SK-N-SH (cell line): Measurements from ENCODE around the gene FPR1.

Experiments
- EP300 ChIP-seq, 2 experiments: IDR thresholded peaks; 2 replicates each; pipeline versions ENCODE4 v1.4.0 to v1.6.1; 2012; ENCODE audit warnings: borderline replicate concordance in 1 of 2, low read depth in 1 of 2, low read length in 1 of 2
- POLR2AphosphoS5 ChIP-seq: IDR thresholded peaks from 2 replicates; pipeline ENCODE4 v1.6.1; 2012; ENCODE audit warnings: low read depth, low read length
- RAD21 ChIP-seq: IDR thresholded peaks from 2 replicates; pipeline ENCODE4 v1.6.1; 2012; ENCODE audit warnings: mild to moderate bottlenecking, low read length
- RCOR1 ChIP-seq: fragments of 150-350 bp; IDR thresholded peaks from 2 replicates; pipeline ENCODE4 v1.6.1; 2017; ENCODE audit warnings: antibody characterized with exemption, low read length
- RFX5 ChIP-seq: IDR thresholded peaks from 2 replicates; pipeline ENCODE4 v1.6.1; 2012; ENCODE audit warnings: mild to moderate bottlenecking, improper control_type of control experiment, low read length
- TF ChIP-seq, protein P1 (sequence below): fragments of 200-600 bp; sonication (generic); IDR thresholded peaks from 2 replicates; pipeline ENCODE4 v1.6.1; 2017; ENCODE audit warnings: antibody characterized with exemption, mild to moderate bottlenecking, moderate library complexity

DNA sequence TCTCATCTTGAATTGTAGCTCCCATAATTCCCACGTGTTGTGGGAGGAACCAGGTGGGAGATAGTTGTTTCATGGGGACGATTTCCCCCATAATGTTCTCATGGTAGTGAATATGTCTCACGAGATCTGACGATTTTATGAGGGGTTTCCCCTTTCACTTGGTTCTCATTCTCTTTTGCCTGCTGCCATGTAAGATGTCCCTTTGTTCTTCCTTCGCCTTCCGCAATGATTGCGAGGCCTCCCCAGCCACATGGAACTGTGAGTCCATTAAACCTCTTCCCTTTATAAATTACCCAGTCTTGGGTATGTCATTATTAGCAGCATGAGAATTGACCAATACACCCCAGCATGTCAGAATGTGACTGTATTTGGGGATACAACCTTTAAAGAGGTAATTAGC, 3.9 kb upstream of the FPR1 start:
- TF ChIP-seq POLR2AphosphoS5 (no peak), RCOR1 (no peak), EP300 (IDR thresholded peaks at IDR 0.05; ENCODE audit: borderline replicate concordance in 1 of 2, low read depth in 1 of 2, low read length in 1 of 2) (no peak), RFX5 (no peak), RAD21 (no peak)
- TF ChIP-seq, protein P1, sequence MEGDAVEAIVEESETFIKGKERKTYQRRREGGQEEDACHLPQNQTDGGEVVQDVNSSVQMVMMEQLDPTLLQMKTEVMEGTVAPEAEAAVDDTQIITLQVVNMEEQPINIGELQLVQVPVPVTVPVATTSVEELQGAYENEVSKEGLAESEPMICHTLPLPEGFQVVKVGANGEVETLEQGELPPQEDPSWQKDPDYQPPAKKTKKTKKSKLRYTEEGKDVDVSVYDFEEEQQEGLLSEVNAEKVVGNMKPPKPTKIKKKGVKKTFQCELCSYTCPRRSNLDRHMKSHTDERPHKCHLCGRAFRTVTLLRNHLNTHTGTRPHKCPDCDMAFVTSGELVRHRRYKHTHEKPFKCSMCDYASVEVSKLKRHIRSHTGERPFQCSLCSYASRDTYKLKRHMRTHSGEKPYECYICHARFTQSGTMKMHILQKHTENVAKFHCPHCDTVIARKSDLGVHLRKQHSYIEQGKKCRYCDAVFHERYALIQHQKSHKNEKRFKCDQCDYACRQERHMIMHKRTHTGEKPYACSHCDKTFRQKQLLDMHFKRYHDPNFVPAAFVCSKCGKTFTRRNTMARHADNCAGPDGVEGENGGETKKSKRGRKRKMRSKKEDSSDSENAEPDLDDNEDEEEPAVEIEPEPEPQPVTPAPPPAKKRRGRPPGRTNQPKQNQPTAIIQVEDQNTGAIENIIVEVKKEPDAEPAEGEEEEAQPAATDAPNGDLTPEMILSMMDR, result no peak
